Peyer's patch (tissue), 4 donors: Measurements from ENCODE around the gene SMG9. TPM values are rescaled to one million over a fixed set of nuclear protein-coding genes. Genes with fewer than 3 reads are reported as not detected.
"Not testable (repeated sequence)": the region's sequence is repeated elsewhere in the genome, so short reads cannot be mapped to it uniquely, and the experiment has no call there.

Experiments used
- DNase-seq, 3 donors: peaks; one replicate each; pipeline ENCODE4 v3.0.0-alpha.2; 2017 to 2019
- H3K27ac ChIP-seq, 4 donors: fragments of 200-600 bp; sonication (generic); one replicate each; pipeline ENCODE4 v1.5.1; 2016 to 2019
- H3K27me3 ChIP-seq, 2 donors: fragments of 200-600 bp; sonication (generic); one replicate each; pipeline ENCODE4 v1.5.1; 2019
- H3K36me3 ChIP-seq, 3 donors: fragments of 200-600 bp; sonication (generic); one replicate each; pipeline ENCODE4 v1.5.1; 2016 to 2019
- H3K4me1 ChIP-seq, 4 donors: fragments of 200-600 bp; sonication (generic); one replicate each; pipeline ENCODE4 v1.5.1; 2016 to 2019
- H3K4me3 ChIP-seq, 4 donors: fragments of 200-600 bp; sonication (generic); 1 replicate in 3 of 4; 2 replicates in 1 of 4; pipeline ENCODE4 v1.5.1; 2016 to 2019; ENCODE audit warnings: mild to moderate bottlenecking in 1 of 4
- H3K9me3 ChIP-seq, 4 donors: fragments of 200-600 bp; sonication (generic); one replicate each; pipeline ENCODE4 v1.5.1; 2016 to 2019; ENCODE audit warnings: mild to moderate bottlenecking in 1 of 4
- CTCF ChIP-seq, 6 experiments: fragments of 450-650 bp in 4 of 6; fragments of 200-600 bp in 2 of 6; sonication (generic) in 1 of 6; IDR thresholded peaks; one replicate each; pipeline ENCODE4 v1.5.1; 2017 to 2019; ENCODE audit warnings: antibody characterized with exemption in 6 of 6, mild to moderate bottlenecking in 3 of 6, moderate library complexity in 1 of 6
- POLR2A ChIP-seq, 2 donors: fragments of 450-650 bp; IDR thresholded peaks; one replicate each; pipeline ENCODE4 v1.5.1; 2017; ENCODE audit warnings: antibody characterized with exemption in 2 of 2, mild to moderate bottlenecking in 2 of 2, moderate library complexity in 2 of 2
- total RNA-seq, 4 donors: library from RNA; depleted of rRNA; stranded (reverse); fragments of >200 nt; gene quantifications; one replicate each; pipeline ENCODE4 v1.1.0, GENCODE V29; 2016

The SMG9 gene
- total RNA-seq, 4 donors from 2014 or later, result 25.0 to 56.1 (median 40.8) TPM

- Histone ChIP-seq H3K9me3 (peaks cover 0 to 21% (median 7%) of the 10 kb centered on the region in 4 donors), H3K36me3 (no peaks in the 10 kb centered on the region), H3K4me1 (no peaks in the 10 kb centered on the region), H3K4me3 (no peak overlapping the region), H3K27me3 (no peaks in the 10 kb centered on the region), H3K27ac (no peak overlapping the region)
- TF ChIP-seq POLR2A (IDR thresholded peaks at IDR 0.05) (no peak), CTCF (IDR thresholded peaks at IDR 0.05) (no peak)
- no peak for DNase-seq
Observed at GRCh38 chr19:43688059-43688701, 66.6 kb downstream of the SMG9 start.

DNA sequence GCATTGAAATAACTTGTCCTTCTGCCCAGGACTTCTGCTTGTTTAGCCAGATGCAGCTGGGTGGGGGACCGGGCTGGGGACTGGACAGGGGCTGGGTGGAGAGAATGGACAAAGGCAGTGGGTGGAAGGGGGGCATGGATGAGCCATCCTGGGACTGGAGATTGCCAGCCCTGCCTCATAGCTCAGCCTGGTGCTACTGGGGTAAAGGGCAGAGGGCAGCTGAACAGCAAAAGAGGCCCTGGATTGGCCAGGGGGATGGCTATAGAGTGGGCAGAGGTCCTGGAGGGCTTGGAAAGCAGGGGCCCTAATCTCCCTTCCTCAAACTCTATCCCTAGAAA, 67.1 kb downstream of the SMG9 start:
- Histone ChIP-seq H3K9me3 (peaks cover 0 to 21% (median 7%) of the 10 kb centered on the region in 4 donors), H3K4me3 (no peak overlapping the region), H3K4me1 (no peaks in the 10 kb centered on the region), H3K27me3 (no peaks in the 10 kb centered on the region), H3K27ac (no peak overlapping the region), H3K36me3 (no peaks in the 10 kb centered on the region)
- DNase-seq, result no peak
- TF ChIP-seq POLR2A (IDR thresholded peaks at IDR 0.05), result no peak
- no peak for TF ChIP-seq CTCF (IDR thresholded peaks at IDR 0.05)

GRCh38 chr19:43684326-43684725, 70.4 kb downstream of the SMG9 start:
- H3K27me3 ChIP-seq, result no peaks in the 10 kb centered on the region
- no peak overlapping the region for H3K4me3 ChIP-seq
- no peak overlapping the region for H3K27ac ChIP-seq
- no peaks in the 10 kb centered on the region for H3K36me3 ChIP-seq
- H3K4me1 ChIP-seq, result peaks cover 0 to under 1% (median 0%) of the 10 kb centered on the region in 4 donors
- no peak for TF ChIP-seq POLR2A (IDR thresholded peaks at IDR 0.05)
- no peak for TF ChIP-seq CTCF (IDR thresholded peaks at IDR 0.05)
- no peak for DNase-seq
- H3K9me3 ChIP-seq, result no peaks in the 10 kb centered on the region

DNA sequence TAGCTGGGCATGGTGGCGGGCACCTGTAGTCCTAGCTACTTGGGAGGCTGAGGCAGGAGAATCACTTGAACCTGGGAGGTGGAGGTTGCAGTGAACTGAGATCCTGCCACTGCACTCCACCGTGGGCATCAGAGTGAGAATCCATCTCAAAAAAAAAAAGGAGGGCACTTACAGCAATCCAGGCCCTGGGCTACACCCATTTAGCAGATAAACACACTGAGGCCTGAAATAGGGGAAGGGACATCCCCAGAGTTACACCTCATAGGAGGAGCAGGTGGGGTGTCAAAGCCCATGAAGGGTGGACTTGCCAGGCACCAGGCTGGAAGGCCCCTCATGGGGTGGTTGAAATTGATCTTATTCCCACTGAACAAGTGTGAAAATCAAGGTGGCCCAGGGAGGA, 70.9 kb downstream of the SMG9 start:
- H3K27me3 ChIP-seq, result no peaks in the 10 kb centered on the region
- H3K4me3 ChIP-seq, result no peak overlapping the region
- peaks cover 0 to 5% (median 0%) of the 10 kb centered on the region in 4 donors for H3K4me1 ChIP-seq
- no peaks in the 10 kb centered on the region for H3K36me3 ChIP-seq
- TF ChIP-seq POLR2A (IDR thresholded peaks at IDR 0.05), result no peak
- no peaks in the 10 kb centered on the region for H3K9me3 ChIP-seq
- H3K27ac ChIP-seq, result no peak overlapping the region
- no peak for DNase-seq

- H3K27me3 ChIP-seq, result no peaks in the 10 kb centered on the region
- peaks cover 0 to 9% (median 0%) of the 10 kb centered on the region in 4 donors for H3K4me1 ChIP-seq
- TF ChIP-seq POLR2A (IDR thresholded peaks at IDR 0.05), result no peak
- no peak for TF ChIP-seq CTCF (IDR thresholded peaks at IDR 0.05)
- H3K9me3 ChIP-seq, result no peaks in the 10 kb centered on the region
- DNase-seq, result no peak
- no peaks in the 10 kb centered on the region for H3K36me3 ChIP-seq
- H3K27ac ChIP-seq, result no peak overlapping the region
- no peak overlapping the region for H3K4me3 ChIP-seq
Observed at GRCh38 chr19:43682824-43683661, 71.7 kb downstream of the SMG9 start.

GRCh38 chr19:43682269-43682668, 72.5 kb downstream of the SMG9 start:
- DNase-seq, H3K9me3 ChIP-seq, H3K4me1 ChIP-seq, H3K4me3 ChIP-seq, H3K36me3 ChIP-seq, H3K27me3 ChIP-seq, H3K27ac ChIP-seq: not testable (repeated sequence)
